ENCODE results near the gene OR10A3.

Gene OR10A3

GRCh38 chr11:7944123-7944522 is 2.6 kb upstream of the OR10A3 start:
- Histone ChIP-seq H2AFZ (ENCODE audit: low read length) (no peak overlapping the region), H3K27me3 (ENCODE audit: control insufficient read depth in 3 of 3, insufficient read depth in 3 of 3, low read depth in 1 of 3, low read length in 3 of 3) (peaks cover 0 to 29% (median 0%) of the 10 kb centered on the region in 3 experiments), H3K27ac (replicated peaks; ENCODE audit: low read length) (no peak overlapping the region), H3K18ac (ENCODE audit: low read length) (no peak overlapping the region), H3K4me2 (ENCODE audit: insufficient read depth, low read length, poor library complexity, severe bottlenecking) (no peak overlapping the region), H3K23ac (ENCODE audit: low read depth, low read length, poor library complexity) (no peak overlapping the region), H2BK15ac (ENCODE audit: low read length) (no peak overlapping the region), H3K9ac (ENCODE audit: low read depth, low read length, poor library complexity) (no peak overlapping the region), H2BK5ac (ENCODE audit: low read length) (no peak overlapping the region), H4K91ac (ENCODE audit: low read depth, low read length, poor library complexity) (no peak overlapping the region), H4K8ac (ENCODE audit: low read depth, low read length) (no peak overlapping the region), H3K4me1 (ENCODE audit: control insufficient read depth in 2 of 2, insufficient read depth in 1 of 2, low read depth in 1 of 2, low read length in 2 of 2) (no peaks in the 10 kb centered on the region), H2BK120ac (ENCODE audit: low read depth, low read length) (no peak overlapping the region), H3K79me1 (ENCODE audit: low read depth, low read length) (no peaks in the 10 kb centered on the region), H3K36me3 (replicated peaks in 1 of 2; ENCODE audit: control insufficient read depth in 2 of 2, insufficient read depth in 2 of 2, low read length in 2 of 2) (no peaks in the 10 kb centered on the region), H2AK5ac (ENCODE audit: low read depth, low read length) (no peak overlapping the region), H2BK12ac (ENCODE audit: low read length) (no peak overlapping the region), H3K9me3 (replicated peaks in 1 of 2; ENCODE audit: control insufficient read depth in 2 of 2, insufficient read depth in 1 of 2, low read depth in 1 of 2, low read length in 2 of 2) (peaks cover 5 to 11% of the 10 kb centered on the region in 2 donors), H3K4me3 (ENCODE audit: low read length in 2 of 2) (no peak overlapping the region), H3K14ac (ENCODE audit: low read length) (no peak overlapping the region), H3K4ac (ENCODE audit: low read length) (no peak overlapping the region)
- WGBS, 2 donors (ENCODE audit: extremely low coverage in 2 of 2, insufficient read length in 2 of 2, insufficient replicate concordance in 1 of 2), result no CpG with 5 or more reads among the region's 2 CpGs
- no peak for DNase-seq (ENCODE audit: low spot score)

- Histone ChIP-seq H3K9ac (ENCODE audit: low read depth, low read length, poor library complexity) (no peak overlapping the region), H3K9me3 (replicated peaks in 1 of 2; ENCODE audit: control insufficient read depth in 2 of 2, insufficient read depth in 1 of 2, low read depth in 1 of 2, low read length in 2 of 2) (peaks cover 5 to 11% of the 10 kb centered on the region in 2 donors), H3K4me3 (ENCODE audit: low read length in 2 of 2) (no peak overlapping the region), H3K36me3 (replicated peaks in 1 of 2; ENCODE audit: control insufficient read depth in 2 of 2, insufficient read depth in 2 of 2, low read length in 2 of 2) (no peaks in the 10 kb centered on the region), H2BK120ac (ENCODE audit: low read depth, low read length) (no peak overlapping the region), H3K27ac (replicated peaks; ENCODE audit: low read length) (no peak overlapping the region), H2AFZ (ENCODE audit: low read length) (no peak overlapping the region), H2BK15ac (ENCODE audit: low read length) (no peak overlapping the region), H3K23ac (ENCODE audit: low read depth, low read length, poor library complexity) (no peak overlapping the region), H4K91ac (ENCODE audit: low read depth, low read length, poor library complexity) (no peak overlapping the region), H3K79me1 (ENCODE audit: low read depth, low read length) (no peaks in the 10 kb centered on the region), H2BK12ac (ENCODE audit: low read length) (no peak overlapping the region), H2AK5ac (ENCODE audit: low read depth, low read length) (no peak overlapping the region), H3K18ac (ENCODE audit: low read length) (no peak overlapping the region), H3K4me2 (ENCODE audit: insufficient read depth, low read length, poor library complexity, severe bottlenecking) (no peak overlapping the region), H2BK5ac (ENCODE audit: low read length) (no peak overlapping the region), H3K27me3 (ENCODE audit: control insufficient read depth in 3 of 3, insufficient read depth in 3 of 3, low read depth in 1 of 3, low read length in 3 of 3) (peaks cover 0 to 21% (median 0%) of the 10 kb centered on the region in 3 experiments), H3K4ac (ENCODE audit: low read length) (no peak overlapping the region), H3K14ac (ENCODE audit: low read length) (no peak overlapping the region), H3K4me1 (ENCODE audit: control insufficient read depth in 2 of 2, insufficient read depth in 1 of 2, low read depth in 1 of 2, low read length in 2 of 2) (no peaks in the 10 kb centered on the region), H4K8ac (ENCODE audit: low read depth, low read length) (no peak overlapping the region)
- WGBS, 2 donors (ENCODE audit: extremely low coverage in 2 of 2, insufficient read length in 2 of 2, insufficient replicate concordance in 1 of 2), result no CpG with 5 or more reads among the region's 5 CpGs
- DNase-seq (ENCODE audit: low spot score), result no peak
Measured at GRCh38 chr11:7941146-7941545, 362 bp downstream of the OR10A3 start.

GRCh38 chr11:7936615-7937014 is 4.9 kb downstream of the OR10A3 start:
- H2AFZ ChIP-seq (ENCODE audit: low read length), result no peak overlapping the region
- no peak overlapping the region for H3K4ac ChIP-seq (ENCODE audit: low read length)
- no peak overlapping the region for H3K14ac ChIP-seq (ENCODE audit: low read length)
- H2BK15ac ChIP-seq (ENCODE audit: low read length), result no peak overlapping the region
- H2AK5ac ChIP-seq (ENCODE audit: low read depth, low read length), result no peak overlapping the region
- H3K23ac ChIP-seq (ENCODE audit: low read depth, low read length, poor library complexity), result no peak overlapping the region
- H2BK12ac ChIP-seq (ENCODE audit: low read length), result no peak overlapping the region
- H3K4me3 ChIP-seq (ENCODE audit: low read length in 2 of 2), result no peak overlapping the region
- H3K4me2 ChIP-seq (ENCODE audit: insufficient read depth, low read length, poor library complexity, severe bottlenecking), result no peak overlapping the region
- H3K4me1 ChIP-seq (ENCODE audit: control insufficient read depth in 2 of 2, insufficient read depth in 1 of 2, low read depth in 1 of 2, low read length in 2 of 2), result no peaks in the 10 kb centered on the region
- no CpG with 5 or more reads among the region's 1 CpG for WGBS, 2 donors (ENCODE audit: extremely low coverage in 2 of 2, insufficient read length in 2 of 2, insufficient replicate concordance in 1 of 2)
- H3K27ac ChIP-seq (replicated peaks; ENCODE audit: low read length), result no peak overlapping the region
- no peaks in the 10 kb centered on the region for H3K36me3 ChIP-seq (replicated peaks in 1 of 2; ENCODE audit: control insufficient read depth in 2 of 2, insufficient read depth in 2 of 2, low read length in 2 of 2)
- no peak for DNase-seq (ENCODE audit: low spot score)
- H4K8ac ChIP-seq (ENCODE audit: low read depth, low read length), result no peak overlapping the region
- H3K18ac ChIP-seq (ENCODE audit: low read length), result no peak overlapping the region
- peaks cover 0 to 18% (median 0%) of the 10 kb centered on the region in 3 experiments for H3K27me3 ChIP-seq (ENCODE audit: control insufficient read depth in 3 of 3, insufficient read depth in 3 of 3, low read depth in 1 of 3, low read length in 3 of 3)
- H2BK5ac ChIP-seq (ENCODE audit: low read length), result no peak overlapping the region
- no peak overlapping the region for H4K91ac ChIP-seq (ENCODE audit: low read depth, low read length, poor library complexity)
- H2BK120ac ChIP-seq (ENCODE audit: low read depth, low read length), result no peak overlapping the region
- H3K9ac ChIP-seq (ENCODE audit: low read depth, low read length, poor library complexity), result no peak overlapping the region
- no peaks in the 10 kb centered on the region for H3K79me1 ChIP-seq (ENCODE audit: low read depth, low read length)
- H3K9me3 ChIP-seq (replicated peaks in 1 of 2; ENCODE audit: control insufficient read depth in 2 of 2, insufficient read depth in 1 of 2, low read depth in 1 of 2, low read length in 2 of 2), result no peaks in the 10 kb centered on the region

- H4K8ac ChIP-seq (ENCODE audit: low read depth, low read length), result no peak within 1 kb of the TSS
- H3K9ac ChIP-seq (ENCODE audit: low read depth, low read length, poor library complexity), result no peak within 1 kb of the TSS
- WGBS, 2 donors (ENCODE audit: extremely low coverage in 2 of 2, insufficient read length in 2 of 2, insufficient replicate concordance in 1 of 2), result no CpG with 5 or more reads among the region's 4 CpGs
Measured at GRCh38 chr11:7931168-7931567, 10.3 kb downstream of the OR10A3 start, which contains the start of gene OR10A6. OR10A6 (minus strand) TSS chr11:7931268; CDS start chr11:7928662, 2,606 bp downstream.

More at GRCh38 chr11:7931168-7931567, 10.3 kb downstream of the OR10A3 start, which contains the start of gene OR10A6:
- Histone ChIP-seq H3K4me1 (ENCODE audit: control insufficient read depth in 2 of 2, insufficient read depth in 1 of 2, low read depth in 1 of 2, low read length in 2 of 2) (peaks cover 0 to 3% of the 10 kb centered on the region in 2 donors), H3K4me2 (ENCODE audit: insufficient read depth, low read length, poor library complexity, severe bottlenecking) (no peak within 1 kb of the TSS), H3K27ac (replicated peaks; ENCODE audit: low read length) (no peak within 1 kb of the TSS), H2BK5ac (ENCODE audit: low read length) (no peak within 1 kb of the TSS), H2AK5ac (ENCODE audit: low read depth, low read length) (no peak within 1 kb of the TSS), H3K9me3 (replicated peaks in 1 of 2; ENCODE audit: control insufficient read depth in 2 of 2, insufficient read depth in 1 of 2, low read depth in 1 of 2, low read length in 2 of 2) (no peaks in the 10 kb centered on the region), H2BK12ac (ENCODE audit: low read length) (no peak within 1 kb of the TSS), H2AFZ (ENCODE audit: low read length) (no peak within 1 kb of the TSS), H2BK120ac (ENCODE audit: low read depth, low read length) (no peak within 1 kb of the TSS), H3K79me1 (ENCODE audit: low read depth, low read length) (no peaks in the 10 kb centered on the region), H3K4me3 (ENCODE audit: low read length in 2 of 2) (no peak within 1 kb of the TSS), H3K4ac (ENCODE audit: low read length) (no peak within 1 kb of the TSS), H3K23ac (ENCODE audit: low read depth, low read length, poor library complexity) (no peak within 1 kb of the TSS), H2BK15ac (ENCODE audit: low read length) (no peak within 1 kb of the TSS), H3K36me3 (replicated peaks in 1 of 2; ENCODE audit: control insufficient read depth in 2 of 2, insufficient read depth in 2 of 2, low read length in 2 of 2) (no peaks in the 10 kb centered on the region), H3K27me3 (ENCODE audit: control insufficient read depth in 3 of 3, insufficient read depth in 3 of 3, low read depth in 1 of 3, low read length in 3 of 3) (no peaks in the 10 kb centered on the region), H4K91ac (ENCODE audit: low read depth, low read length, poor library complexity) (no peak within 1 kb of the TSS), H3K14ac (ENCODE audit: low read length) (no peak within 1 kb of the TSS), H3K18ac (ENCODE audit: low read length) (no peak within 1 kb of the TSS)
- no peak for DNase-seq (ENCODE audit: low spot score)

Data from neuronal stem cell (in vitro differentiated cells).